ENCODE results near the gene BTN2A1. TPM values are rescaled to one million over a fixed set of nuclear protein-coding genes. Genes with fewer than 3 reads are reported as not detected.
A peak's percentile ranks its signal among the peaks of the same experiment; 100 is the strongest.

The BTN2A1 gene
- total and polyA plus RNA-seq, 9 of the 15 experiments (the other 6 are each of a cell fraction or from before 2014, with no cell fraction given): 6.7 to 22.1 (median 16.4) TPM

DNA sequence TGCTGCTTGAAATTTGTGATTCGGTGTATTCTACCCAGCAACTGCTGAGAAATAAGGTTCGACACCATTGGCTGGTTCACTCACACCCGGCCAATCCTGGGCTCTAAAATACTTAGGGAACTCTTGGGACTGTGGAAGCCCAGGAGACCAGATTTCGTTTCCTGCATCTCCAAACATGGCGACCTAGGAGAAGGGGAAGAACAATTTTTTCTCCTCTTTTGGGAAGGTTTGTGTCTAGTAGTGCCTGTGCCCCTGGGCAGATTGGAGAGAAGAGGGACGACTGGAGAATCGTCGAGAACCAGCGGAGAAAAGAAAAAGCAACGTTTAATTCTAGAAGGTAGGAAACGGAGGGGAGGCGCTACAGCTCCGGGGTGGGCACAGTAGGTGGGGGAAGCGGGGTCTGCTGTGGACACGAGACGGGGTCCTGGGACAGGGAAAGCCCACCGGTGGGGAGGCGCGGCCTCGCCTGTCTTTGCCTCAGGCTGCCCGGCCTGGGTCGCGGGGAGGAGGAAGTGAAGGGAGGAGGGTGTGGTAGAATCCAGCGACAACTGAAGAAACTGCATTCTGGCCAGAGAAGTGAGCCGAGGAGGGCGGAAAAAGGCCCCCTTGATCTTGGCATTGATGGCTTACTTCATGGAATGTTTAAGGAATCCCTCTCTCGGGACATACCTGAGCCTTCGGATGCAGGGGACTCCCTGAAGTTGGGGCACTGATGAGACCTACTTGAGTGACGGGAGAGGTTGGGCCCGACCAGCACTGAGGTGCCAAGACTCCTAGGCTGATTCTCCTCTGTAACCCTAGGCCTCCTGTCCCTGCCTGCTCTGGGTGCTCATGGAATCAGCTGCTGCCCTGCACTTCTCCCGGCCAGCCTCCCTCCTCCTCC lies at the start of gene BTN2A1 (continued):
- peak; percentile 69 for TF ChIP-seq SAP30 (IDR thresholded peaks at IDR 0.05; ENCODE audit: borderline replicate concordance, insufficient read depth, low read depth, low read length, poor library complexity, severe bottlenecking)
- peak; percentile 7 for TF ChIP-seq BRD9 (IDR thresholded peaks at IDR 0.05; ENCODE audit: low read depth, partially characterized antibody)
- TF ChIP-seq KAT7 (CRISPR knock-in tag; IDR thresholded peaks at IDR 0.05; ENCODE audit: borderline replicate concordance): peak; percentile 82
- TF ChIP-seq, protein P1, sequence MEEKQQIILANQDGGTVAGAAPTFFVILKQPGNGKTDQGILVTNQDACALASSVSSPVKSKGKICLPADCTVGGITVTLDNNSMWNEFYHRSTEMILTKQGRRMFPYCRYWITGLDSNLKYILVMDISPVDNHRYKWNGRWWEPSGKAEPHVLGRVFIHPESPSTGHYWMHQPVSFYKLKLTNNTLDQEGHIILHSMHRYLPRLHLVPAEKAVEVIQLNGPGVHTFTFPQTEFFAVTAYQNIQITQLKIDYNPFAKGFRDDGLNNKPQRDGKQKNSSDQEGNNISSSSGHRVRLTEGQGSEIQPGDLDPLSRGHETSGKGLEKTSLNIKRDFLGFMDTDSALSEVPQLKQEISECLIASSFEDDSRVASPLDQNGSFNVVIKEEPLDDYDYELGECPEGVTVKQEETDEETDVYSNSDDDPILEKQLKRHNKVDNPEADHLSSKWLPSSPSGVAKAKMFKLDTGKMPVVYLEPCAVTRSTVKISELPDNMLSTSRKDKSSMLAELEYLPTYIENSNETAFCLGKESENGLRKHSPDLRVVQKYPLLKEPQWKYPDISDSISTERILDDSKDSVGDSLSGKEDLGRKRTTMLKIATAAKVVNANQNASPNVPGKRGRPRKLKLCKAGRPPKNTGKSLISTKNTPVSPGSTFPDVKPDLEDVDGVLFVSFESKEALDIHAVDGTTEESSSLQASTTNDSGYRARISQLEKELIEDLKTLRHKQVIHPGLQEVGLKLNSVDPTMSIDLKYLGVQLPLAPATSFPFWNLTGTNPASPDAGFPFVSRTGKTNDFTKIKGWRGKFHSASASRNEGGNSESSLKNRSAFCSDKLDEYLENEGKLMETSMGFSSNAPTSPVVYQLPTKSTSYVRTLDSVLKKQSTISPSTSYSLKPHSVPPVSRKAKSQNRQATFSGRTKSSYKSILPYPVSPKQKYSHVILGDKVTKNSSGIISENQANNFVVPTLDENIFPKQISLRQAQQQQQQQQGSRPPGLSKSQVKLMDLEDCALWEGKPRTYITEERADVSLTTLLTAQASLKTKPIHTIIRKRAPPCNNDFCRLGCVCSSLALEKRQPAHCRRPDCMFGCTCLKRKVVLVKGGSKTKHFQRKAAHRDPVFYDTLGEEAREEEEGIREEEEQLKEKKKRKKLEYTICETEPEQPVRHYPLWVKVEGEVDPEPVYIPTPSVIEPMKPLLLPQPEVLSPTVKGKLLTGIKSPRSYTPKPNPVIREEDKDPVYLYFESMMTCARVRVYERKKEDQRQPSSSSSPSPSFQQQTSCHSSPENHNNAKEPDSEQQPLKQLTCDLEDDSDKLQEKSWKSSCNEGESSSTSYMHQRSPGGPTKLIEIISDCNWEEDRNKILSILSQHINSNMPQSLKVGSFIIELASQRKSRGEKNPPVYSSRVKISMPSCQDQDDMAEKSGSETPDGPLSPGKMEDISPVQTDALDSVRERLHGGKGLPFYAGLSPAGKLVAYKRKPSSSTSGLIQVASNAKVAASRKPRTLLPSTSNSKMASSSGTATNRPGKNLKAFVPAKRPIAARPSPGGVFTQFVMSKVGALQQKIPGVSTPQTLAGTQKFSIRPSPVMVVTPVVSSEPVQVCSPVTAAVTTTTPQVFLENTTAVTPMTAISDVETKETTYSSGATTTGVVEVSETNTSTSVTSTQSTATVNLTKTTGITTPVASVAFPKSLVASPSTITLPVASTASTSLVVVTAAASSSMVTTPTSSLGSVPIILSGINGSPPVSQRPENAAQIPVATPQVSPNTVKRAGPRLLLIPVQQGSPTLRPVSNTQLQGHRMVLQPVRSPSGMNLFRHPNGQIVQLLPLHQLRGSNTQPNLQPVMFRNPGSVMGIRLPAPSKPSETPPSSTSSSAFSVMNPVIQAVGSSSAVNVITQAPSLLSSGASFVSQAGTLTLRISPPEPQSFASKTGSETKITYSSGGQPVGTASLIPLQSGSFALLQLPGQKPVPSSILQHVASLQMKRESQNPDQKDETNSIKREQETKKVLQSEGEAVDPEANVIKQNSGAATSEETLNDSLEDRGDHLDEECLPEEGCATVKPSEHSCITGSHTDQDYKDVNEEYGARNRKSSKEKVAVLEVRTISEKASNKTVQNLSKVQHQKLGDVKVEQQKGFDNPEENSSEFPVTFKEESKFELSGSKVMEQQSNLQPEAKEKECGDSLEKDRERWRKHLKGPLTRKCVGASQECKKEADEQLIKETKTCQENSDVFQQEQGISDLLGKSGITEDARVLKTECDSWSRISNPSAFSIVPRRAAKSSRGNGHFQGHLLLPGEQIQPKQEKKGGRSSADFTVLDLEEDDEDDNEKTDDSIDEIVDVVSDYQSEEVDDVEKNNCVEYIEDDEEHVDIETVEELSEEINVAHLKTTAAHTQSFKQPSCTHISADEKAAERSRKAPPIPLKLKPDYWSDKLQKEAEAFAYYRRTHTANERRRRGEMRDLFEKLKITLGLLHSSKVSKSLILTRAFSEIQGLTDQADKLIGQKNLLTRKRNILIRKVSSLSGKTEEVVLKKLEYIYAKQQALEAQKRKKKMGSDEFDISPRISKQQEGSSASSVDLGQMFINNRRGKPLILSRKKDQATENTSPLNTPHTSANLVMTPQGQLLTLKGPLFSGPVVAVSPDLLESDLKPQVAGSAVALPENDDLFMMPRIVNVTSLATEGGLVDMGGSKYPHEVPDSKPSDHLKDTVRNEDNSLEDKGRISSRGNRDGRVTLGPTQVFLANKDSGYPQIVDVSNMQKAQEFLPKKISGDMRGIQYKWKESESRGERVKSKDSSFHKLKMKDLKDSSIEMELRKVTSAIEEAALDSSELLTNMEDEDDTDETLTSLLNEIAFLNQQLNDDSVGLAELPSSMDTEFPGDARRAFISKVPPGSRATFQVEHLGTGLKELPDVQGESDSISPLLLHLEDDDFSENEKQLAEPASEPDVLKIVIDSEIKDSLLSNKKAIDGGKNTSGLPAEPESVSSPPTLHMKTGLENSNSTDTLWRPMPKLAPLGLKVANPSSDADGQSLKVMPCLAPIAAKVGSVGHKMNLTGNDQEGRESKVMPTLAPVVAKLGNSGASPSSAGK (IDR thresholded peaks at IDR 0.05): peak; percentile 3; the same call in 1 of the 2 replicates
- TF ChIP-seq, protein P2, sequence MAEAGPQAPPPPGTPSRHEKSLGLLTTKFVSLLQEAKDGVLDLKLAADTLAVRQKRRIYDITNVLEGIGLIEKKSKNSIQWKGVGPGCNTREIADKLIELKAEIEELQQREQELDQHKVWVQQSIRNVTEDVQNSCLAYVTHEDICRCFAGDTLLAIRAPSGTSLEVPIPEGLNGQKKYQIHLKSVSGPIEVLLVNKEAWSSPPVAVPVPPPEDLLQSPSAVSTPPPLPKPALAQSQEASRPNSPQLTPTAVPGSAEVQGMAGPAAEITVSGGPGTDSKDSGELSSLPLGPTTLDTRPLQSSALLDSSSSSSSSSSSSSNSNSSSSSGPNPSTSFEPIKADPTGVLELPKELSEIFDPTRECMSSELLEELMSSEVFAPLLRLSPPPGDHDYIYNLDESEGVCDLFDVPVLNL (CRISPR knock-in tag; IDR thresholded peaks at IDR 0.05; ENCODE audit: low read depth): no peak
- TF ChIP-seq, protein P3, sequence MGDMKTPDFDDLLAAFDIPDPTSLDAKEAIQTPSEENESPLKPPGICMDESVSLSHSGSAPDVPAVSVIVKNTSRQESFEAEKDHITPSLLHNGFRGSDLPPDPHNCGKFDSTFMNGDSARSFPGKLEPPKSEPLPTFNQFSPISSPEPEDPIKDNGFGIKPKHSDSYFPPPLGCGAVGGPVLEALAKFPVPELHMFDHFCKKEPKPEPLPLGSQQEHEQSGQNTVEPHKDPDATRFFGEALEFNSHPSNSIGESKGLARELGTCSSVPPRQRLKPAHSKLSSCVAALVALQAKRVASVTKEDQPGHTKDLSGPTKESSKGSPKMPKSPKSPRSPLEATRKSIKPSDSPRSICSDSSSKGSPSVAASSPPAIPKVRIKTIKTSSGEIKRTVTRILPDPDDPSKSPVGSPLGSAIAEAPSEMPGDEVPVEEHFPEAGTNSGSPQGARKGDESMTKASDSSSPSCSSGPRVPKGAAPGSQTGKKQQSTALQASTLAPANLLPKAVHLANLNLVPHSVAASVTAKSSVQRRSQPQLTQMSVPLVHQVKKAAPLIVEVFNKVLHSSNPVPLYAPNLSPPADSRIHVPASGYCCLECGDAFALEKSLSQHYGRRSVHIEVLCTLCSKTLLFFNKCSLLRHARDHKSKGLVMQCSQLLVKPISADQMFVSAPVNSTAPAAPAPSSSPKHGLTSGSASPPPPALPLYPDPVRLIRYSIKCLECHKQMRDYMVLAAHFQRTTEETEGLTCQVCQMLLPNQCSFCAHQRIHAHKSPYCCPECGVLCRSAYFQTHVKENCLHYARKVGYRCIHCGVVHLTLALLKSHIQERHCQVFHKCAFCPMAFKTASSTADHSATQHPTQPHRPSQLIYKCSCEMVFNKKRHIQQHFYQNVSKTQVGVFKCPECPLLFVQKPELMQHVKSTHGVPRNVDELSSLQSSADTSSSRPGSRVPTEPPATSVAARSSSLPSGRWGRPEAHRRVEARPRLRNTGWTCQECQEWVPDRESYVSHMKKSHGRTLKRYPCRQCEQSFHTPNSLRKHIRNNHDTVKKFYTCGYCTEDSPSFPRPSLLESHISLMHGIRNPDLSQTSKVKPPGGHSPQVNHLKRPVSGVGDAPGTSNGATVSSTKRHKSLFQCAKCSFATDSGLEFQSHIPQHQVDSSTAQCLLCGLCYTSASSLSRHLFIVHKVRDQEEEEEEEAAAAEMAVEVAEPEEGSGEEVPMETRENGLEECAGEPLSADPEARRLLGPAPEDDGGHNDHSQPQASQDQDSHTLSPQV (IDR thresholded peaks at IDR 0.05): 0 out of 2 replicates have a peak, but pooled peaks have one; percentile 4
- peak; percentile 58; the same call in 1 of the 2 replicates for TF ChIP-seq POLR2AphosphoS5 (IDR thresholded peaks at IDR 0.05; ENCODE audit: control insufficient read depth, insufficient read depth, low read depth, low read length)
- TF ChIP-seq SIN3B (IDR thresholded peaks at IDR 0.05; ENCODE audit: low read depth): no peak
